B cell (primary cell): Measurements from ENCODE around the gene ERCC4. TPM values are rescaled to one million over a fixed set of nuclear protein-coding genes. Genes with fewer than 3 reads are reported as not detected.

Source experiments
- ATAC-seq: fragments of 200-7000 bp; cut with Tn5 transposase; one replicate; pipeline ENCODE4 v1.10.0; 2021; ENCODE audit warnings: low read depth, mild to moderate bottlenecking, moderate number of reproducible peaks, moderate library complexity
- CTCF ChIA-PET: fragments of 350-600 bp; sonication (Branson Sonifier 250); formaldehyde crosslinking; loops from one replicate; lab custom pipeline; 2021; ENCODE audit warnings: antibody characterized with exemption, inconsistent platforms; lab: Charles Lee
- POLR2A ChIA-PET: fragments of 350-600 bp; sonication (Branson Sonifier 250); formaldehyde crosslinking; loops from one replicate; lab custom pipeline; 2021; ENCODE audit warnings: antibody characterized with exemption; lab: Charles Lee
- DNase-seq: peaks from one replicate; pipeline ENCODE4 v3.0.0; 2013
- H2AFZ ChIP-seq: 2 replicates; pipeline ENCODE4 v1.6.1; 2012; ENCODE audit warnings: mild to moderate bottlenecking, low read depth, low read length; ENCODE audit not compliant: insufficient read depth, poor library complexity, severe bottlenecking
- H3K27ac ChIP-seq, 2 donors: 1 replicate in 1 of 2; 2 replicates in 1 of 2; pipeline ENCODE4 v1.5.1; 2012 to 2013; ENCODE audit warnings: low read length in 2 of 2, mild to moderate bottlenecking in 2 of 2, moderate library complexity in 1 of 2
- H3K27me3 ChIP-seq, 4 experiments: fragments of 200-600 bp in 1 of 4; sonication (generic) in 1 of 4; replicated peaks in 1 of 4; 1 replicate in 2 of 4; 2 replicates in 2 of 4; pipeline versions ENCODE4 v1.6.1 to v1.7.0; 2013 to 2016; ENCODE audit warnings: low read length in 3 of 4, mild to moderate bottlenecking in 2 of 4, mixed read lengths in 1 of 4, moderate library complexity in 1 of 4; ENCODE audit not compliant: insufficient read depth in 4 of 4, control insufficient read depth in 3 of 4; ENCODE audit errors: control extremely low read depth in 1 of 4
- H3K36me3 ChIP-seq, 2 experiments: replicated peaks in 1 of 2; 1 replicate in 1 of 2; 2 replicates in 1 of 2; pipeline versions ENCODE4 v1.6.1 to v1.7.1; 2013; ENCODE audit warnings: low read length in 1 of 2; ENCODE audit not compliant: insufficient read depth in 2 of 2, control insufficient read depth in 1 of 2; ENCODE audit errors: control extremely low read depth in 1 of 2, extremely low read depth in 1 of 2
- H3K4me1 ChIP-seq, 2 donors: fragments of 200-600 bp in 1 of 2; sonication (generic) in 1 of 2; 1 replicate in 1 of 2; 2 replicates in 1 of 2; pipeline versions ENCODE4 v1.5.1 to v1.6.1; 2013 to 2017; ENCODE audit warnings: low read length in 2 of 2; ENCODE audit not compliant: control insufficient read depth in 2 of 2, insufficient read depth in 2 of 2
- H3K4me2 ChIP-seq: replicated peaks from 2 replicates; pipeline ENCODE3; 2012; ENCODE audit warnings: mild to moderate bottlenecking, low read depth, low read length; ENCODE audit not compliant: poor library complexity, severe bottlenecking
- H3K4me3 ChIP-seq, 5 experiments: fragments of 200-600 bp in 1 of 5; sonication (generic) in 1 of 5; 1 replicate in 3 of 5; 2 replicates in 2 of 5; pipeline versions ENCODE4 v1.5.1 to v1.7.0; 2011 to 2016; ENCODE audit warnings: low read length in 4 of 5, mild to moderate bottlenecking in 4 of 5, low read depth in 2 of 5, control low read depth in 1 of 5, moderate library complexity in 1 of 5; ENCODE audit not compliant: insufficient read depth in 1 of 5; ENCODE audit errors: control extremely low read depth in 1 of 5, extremely low read depth in 1 of 5
- H3K79me2 ChIP-seq: fragments of 200-600 bp; sonication (generic); one replicate; pipeline ENCODE4 v1.6.0; 2016; ENCODE audit warnings: low read length; ENCODE audit not compliant: control insufficient read depth, insufficient read depth
- H3K9ac ChIP-seq: fragments of 200-600 bp; sonication (generic); 2 replicates; pipeline ENCODE4 v1.6.1; 2017; ENCODE audit warnings: mild to moderate bottlenecking, low read length, moderate library complexity
- H3K9me3 ChIP-seq, 3 donors: one replicate each; pipeline versions ENCODE4 v1.6.1 to v1.7.1; 2013; ENCODE audit warnings: low read length in 2 of 3; ENCODE audit not compliant: control insufficient read depth in 2 of 3, insufficient read depth in 1 of 3; ENCODE audit errors: control extremely low read depth in 1 of 3
- H4K20me1 ChIP-seq: 2 replicates; pipeline ENCODE4 v1.6.0; 2012; ENCODE audit warnings: mild to moderate bottlenecking, low read length; ENCODE audit not compliant: insufficient read depth, control insufficient read depth, poor library complexity, severe bottlenecking
- H3K27ac Mint-ChIP-seq: one replicate; pipeline ENCODE4 v1.8.0; 2021; ENCODE audit warnings: mixed read lengths
- H3K27me3 Mint-ChIP-seq: one replicate; pipeline ENCODE4 v1.8.0; 2021; ENCODE audit warnings: mixed read lengths
- H3K4me1 Mint-ChIP-seq: one replicate; pipeline ENCODE4 v1.8.0; 2021; ENCODE audit warnings: mixed read lengths
- H3K4me3 Mint-ChIP-seq: one replicate; pipeline ENCODE4 v1.8.0; 2021; ENCODE audit warnings: mixed read lengths
- H3K9me3 Mint-ChIP-seq: one replicate; pipeline ENCODE4 v1.8.0; 2022; ENCODE audit warnings: mixed read lengths; ENCODE audit not compliant: insufficient read depth
- EZH2 ChIP-seq: IDR thresholded peaks from 2 replicates; pipeline ENCODE4 v1.6.1; 2012; ENCODE audit warnings: borderline replicate concordance, low read depth, mild to moderate bottlenecking, moderate library complexity, low read length; ENCODE audit not compliant: insufficient read depth, poor library complexity, severe bottlenecking
- WGBS: methylation state at CpG from one replicate; pipeline ENCODE4 v1.1.5; 2013; ENCODE audit warnings: missing lambda C conversion rate; ENCODE audit not compliant: insufficient coverage; 5-methylcytosine and 5-hydroxymethylcytosine counted together
- intact Hi-C: fragments of 100-400 bp; cut with micrococcal nuclease; formaldehyde crosslinking; loops from one replicate; pipeline ENCODE4 v1.10.0; 2022
- polyA plus RNA-seq: library from polyadenylated mRNA; depleted of rRNA; stranded (reverse); fragments of >200 nt; gene quantifications from 2 replicates; pipeline ENCODE4 v1.2.3, GENCODE V29; 2012
- total RNA-seq, 2 donors: library from RNA; stranded (reverse); fragments of 120-200 nt in 1 of 2; gene quantifications; 1 replicate in 1 of 2; 2 replicates in 1 of 2; pipeline versions ENCODE4 v1.2.3 to v1.2.4, GENCODE V29; 2013 to 2022
- TF ChIP-seq, protein P1 (sequence below): fragments of 200-600 bp; IDR thresholded peaks from one replicate; pipeline ENCODE4 v1.8.0; 2022; ENCODE audit warnings: antibody characterized with exemption, mild to moderate bottlenecking

The ERCC4 gene
- total and polyA plus RNA-seq, 2 donors (not counting 1 experiment from before 2014, with no cell fraction given), result 1.0 to 11.9 TPM

DNA sequence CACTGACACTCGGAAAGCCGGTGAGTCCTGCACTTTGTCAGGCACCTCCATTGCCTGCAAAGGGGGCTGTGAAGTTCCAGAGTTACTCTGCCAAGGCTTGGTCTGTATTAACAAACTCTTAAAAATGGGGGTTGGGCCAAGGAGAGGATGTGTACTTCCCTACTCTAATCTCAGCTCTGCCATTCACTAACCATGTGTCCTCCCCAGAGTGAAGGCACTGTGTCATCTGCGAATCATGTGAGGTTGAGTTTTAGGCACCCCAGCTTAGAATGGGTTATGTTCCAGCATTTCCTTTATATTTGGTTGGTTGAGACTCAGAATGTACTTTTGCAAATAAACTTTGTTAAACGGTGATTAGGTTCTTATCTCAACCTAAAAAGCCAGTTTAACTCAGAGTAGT is 24.9 kb downstream of the ERCC4 start:
- Histone ChIP-seq H3K4me3 (no peak overlapping the region), H3K9me3 (no peaks in the 10 kb centered on the region), H3K9ac (no peak overlapping the region), H3K27ac (no peak overlapping the region), H3K4me2 (no peak overlapping the region), H3K27me3 (no peaks in the 10 kb centered on the region), H4K20me1 (no peaks in the 10 kb centered on the region), H3K36me3 (peaks cover 10 to 33% of the 10 kb centered on the region in 2 experiments), H3K4me1 (no peaks in the 10 kb centered on the region), H2AFZ (no peak overlapping the region), H3K79me2 (no peaks in the 10 kb centered on the region)
- intact Hi-C loops, result no loop called here
- Mint-ChIP-seq H3K9me3 (no peaks in the 10 kb centered on the region), H3K4me1 (no peaks in the 10 kb centered on the region), H3K27me3 (no peaks in the 10 kb centered on the region), H3K27ac (no peak overlapping the region), H3K4me3 (no peak overlapping the region)
- TF ChIP-seq, protein P1, sequence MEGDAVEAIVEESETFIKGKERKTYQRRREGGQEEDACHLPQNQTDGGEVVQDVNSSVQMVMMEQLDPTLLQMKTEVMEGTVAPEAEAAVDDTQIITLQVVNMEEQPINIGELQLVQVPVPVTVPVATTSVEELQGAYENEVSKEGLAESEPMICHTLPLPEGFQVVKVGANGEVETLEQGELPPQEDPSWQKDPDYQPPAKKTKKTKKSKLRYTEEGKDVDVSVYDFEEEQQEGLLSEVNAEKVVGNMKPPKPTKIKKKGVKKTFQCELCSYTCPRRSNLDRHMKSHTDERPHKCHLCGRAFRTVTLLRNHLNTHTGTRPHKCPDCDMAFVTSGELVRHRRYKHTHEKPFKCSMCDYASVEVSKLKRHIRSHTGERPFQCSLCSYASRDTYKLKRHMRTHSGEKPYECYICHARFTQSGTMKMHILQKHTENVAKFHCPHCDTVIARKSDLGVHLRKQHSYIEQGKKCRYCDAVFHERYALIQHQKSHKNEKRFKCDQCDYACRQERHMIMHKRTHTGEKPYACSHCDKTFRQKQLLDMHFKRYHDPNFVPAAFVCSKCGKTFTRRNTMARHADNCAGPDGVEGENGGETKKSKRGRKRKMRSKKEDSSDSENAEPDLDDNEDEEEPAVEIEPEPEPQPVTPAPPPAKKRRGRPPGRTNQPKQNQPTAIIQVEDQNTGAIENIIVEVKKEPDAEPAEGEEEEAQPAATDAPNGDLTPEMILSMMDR, result no peak
- TF ChIP-seq EZH2, result no peak
- ChIA-PET POLR2A (no interaction called here), CTCF (no interaction called here)
- ATAC-seq, result no peak
- no peak for DNase-seq
- WGBS, result 100% methylated on average over 2 of the region's 4 CpGs

DNA sequence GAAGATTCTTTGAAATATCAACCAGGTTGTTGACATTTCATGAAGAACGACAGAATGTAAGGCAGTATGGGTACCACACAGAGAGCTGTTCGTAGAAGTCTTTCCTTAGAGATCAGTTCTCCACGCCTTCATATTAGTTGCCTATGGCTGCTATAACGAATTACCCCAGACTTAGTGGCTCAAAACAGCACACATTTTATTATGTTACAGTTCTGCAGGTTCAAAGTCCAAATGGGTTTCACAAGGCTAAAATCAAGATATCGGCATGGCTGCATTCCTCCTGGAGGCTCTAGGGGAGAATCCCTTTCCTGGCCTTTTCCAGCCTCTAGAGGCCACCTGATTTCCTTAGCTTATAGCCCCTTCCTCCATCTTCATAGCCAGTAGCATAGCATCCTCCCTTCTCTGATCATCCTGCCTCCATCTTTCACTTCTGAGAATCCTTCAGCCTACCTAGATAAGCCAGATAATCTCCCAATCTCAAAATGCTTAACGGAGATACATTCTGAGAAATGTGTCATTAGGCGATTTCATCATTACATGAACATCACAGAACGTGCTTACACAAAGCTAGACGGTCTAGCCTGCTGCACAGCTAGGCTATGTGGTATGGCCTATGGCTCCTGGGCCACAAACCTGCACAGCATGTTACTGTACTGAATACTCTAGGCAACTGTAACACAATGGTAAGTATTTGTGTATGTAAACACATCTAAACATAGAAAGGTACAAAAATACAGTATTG is 26.0 kb downstream of the ERCC4 start:
- H3K4me3 ChIP-seq, result no peak overlapping the region
- DNase-seq (no peak), ATAC-seq (no peak)
- peaks cover 10 to 33% of the 10 kb centered on the region in 2 experiments for H3K36me3 ChIP-seq
- Mint-ChIP-seq H3K4me1 (no peaks in the 10 kb centered on the region), H3K27me3 (no peaks in the 10 kb centered on the region), H3K4me3 (no peak overlapping the region), H3K9me3 (no peaks in the 10 kb centered on the region), H3K27ac (no peak overlapping the region)
- H3K27me3 ChIP-seq, result no peaks in the 10 kb centered on the region
- 96% methylated on average over 8 of the region's 9 CpGs for WGBS
- no peak overlapping the region for H3K27ac ChIP-seq
- no peaks in the 10 kb centered on the region for H3K79me2 ChIP-seq
- no peaks in the 10 kb centered on the region for H4K20me1 ChIP-seq
- no peak overlapping the region for H3K9ac ChIP-seq
- H2AFZ ChIP-seq, result no peak overlapping the region
- H3K9me3 ChIP-seq, result no peaks in the 10 kb centered on the region
- POLR2A ChIA-PET, result no interaction called here
- intact Hi-C loops, result no loop called here
- H3K4me1 ChIP-seq, result no peaks in the 10 kb centered on the region
- CTCF ChIA-PET, result no interaction called here
- TF ChIP-seq EZH2, result no peak
- TF ChIP-seq, protein P1, result no peak
- H3K4me2 ChIP-seq, result no peak overlapping the region
